HUES64 (cell line): ENCODE results near the gene PPP2R1A. TPM values are rescaled to one million over a fixed set of nuclear protein-coding genes. Genes with fewer than 3 reads are reported as not detected.
A peak's percentile ranks its signal among the peaks of the same experiment; 100 is the strongest.

Experiments
- H3K27ac ChIP-seq: 2 replicates; pipeline ENCODE4 v1.7.0; 2013; ENCODE audit warnings: low read depth, low read length, inconsistent platforms
- H3K27me3 ChIP-seq: 2 replicates; pipeline ENCODE4 v1.6.1; 2013; ENCODE audit warnings: mild to moderate bottlenecking, low read length; ENCODE audit not compliant: insufficient read depth
- H3K36me3 ChIP-seq: 2 replicates; pipeline ENCODE4 v1.6.1; 2013; ENCODE audit warnings: mild to moderate bottlenecking, low read length; ENCODE audit not compliant: insufficient read depth
- H3K4me1 ChIP-seq: 2 replicates; pipeline ENCODE4 v1.6.1; 2013; ENCODE audit warnings: mild to moderate bottlenecking, low read length, moderate library complexity; ENCODE audit not compliant: insufficient read depth
- H3K4me3 ChIP-seq: 2 replicates; pipeline ENCODE4 v1.5.1; 2013; ENCODE audit warnings: mild to moderate bottlenecking, low read length, moderate library complexity
- H3K9ac ChIP-seq: 2 replicates; pipeline ENCODE4 v1.6.1; 2013; ENCODE audit warnings: mild to moderate bottlenecking, low read depth, low read length
- H3K9me3 ChIP-seq: 2 replicates; pipeline ENCODE4 v1.6.1; 2013; ENCODE audit warnings: low read depth, low read length; ENCODE audit not compliant: insufficient read depth
- WGBS: fragments of 150-250, 120-280 bp; methylation state at CpG from one replicate; pipeline ENCODE4 v1.1.7; 2013; ENCODE audit warnings: missing lambda C conversion rate; 5-methylcytosine and 5-hydroxymethylcytosine counted together
- polyA plus RNA-seq, 2 experiments: library from polyadenylated mRNA; stranded (reverse); fragments of 50-300 nt; gene quantifications; one replicate each; pipeline ENCODE4 v1.2.3, GENCODE V29; 2013

Gene PPP2R1A
- polyA plus RNA-seq (2013, experiment 1 of 2), result 217 TPM
- 237 TPM for polyA plus RNA-seq (2013, experiment 2 of 2)

- Histone ChIP-seq H3K36me3 (peaks cover 23% of the 10 kb centered on the region), H3K4me3 (peak within 1 kb of the TSS; percentile 87), H3K27ac (peak within 1 kb of the TSS; percentile 96), H3K9ac (peak within 1 kb of the TSS; percentile 96), H3K4me1 (peaks cover 9% of the 10 kb centered on the region), H3K27me3 (no peaks in the 10 kb centered on the region), H3K9me3 (no peaks in the 10 kb centered on the region)
- under 1% methylated on average over 70 of the region's 70 CpGs for WGBS
Measured at GRCh38 chr19:52189735-52190486, at the start of gene PPP2R1A. Gene PPP2R1A, plus strand, starts transcription at chr19:52190052. Its CDS starts 45 bp downstream, at chr19:52190097.

GRCh38 chr19:52141203-52141602, 48.6 kb upstream of the PPP2R1A start:
- peaks cover 6% of the 10 kb centered on the region for H3K36me3 ChIP-seq
- H3K4me1 ChIP-seq, result peaks cover 5% of the 10 kb centered on the region
- WGBS, result 93% methylated on average over 2 of the region's 2 CpGs
- no peak overlapping the region for H3K9ac ChIP-seq
- peaks cover 6% of the 10 kb centered on the region; the same call in 1 of the 2 replicates for H3K9me3 ChIP-seq
- no peak overlapping the region for H3K4me3 ChIP-seq
- H3K27me3 ChIP-seq, result no peaks in the 10 kb centered on the region
- H3K27ac ChIP-seq, result no peak overlapping the region

DNA sequence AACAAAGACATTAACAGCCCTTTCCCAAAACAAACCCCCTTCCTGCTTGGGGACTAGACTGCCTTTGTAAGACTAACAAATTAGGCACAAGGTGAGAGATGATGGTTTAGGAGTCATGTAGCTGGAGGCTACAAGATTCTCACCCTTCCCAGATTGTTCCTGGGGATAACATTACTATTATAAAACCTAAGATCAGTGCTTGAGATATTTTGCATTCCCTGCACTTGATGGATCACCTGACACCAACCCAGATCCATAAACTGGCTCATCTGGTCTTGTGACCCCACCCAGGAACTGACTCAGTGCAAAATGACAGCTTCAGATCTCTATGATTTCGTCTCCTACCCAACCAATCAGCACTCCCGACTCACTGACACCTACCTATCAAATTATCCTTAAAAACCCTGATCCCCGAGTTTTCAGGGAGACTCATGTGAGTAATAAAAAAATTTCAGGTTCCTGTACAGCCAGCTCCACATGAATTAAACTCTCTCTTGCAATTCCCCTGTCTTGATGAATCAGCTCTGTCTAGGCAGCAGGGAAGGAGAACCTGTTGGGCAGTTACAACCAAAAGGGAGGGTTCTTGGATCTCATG, 47.8 kb upstream of the PPP2R1A start:
- H3K27ac ChIP-seq, result no peak overlapping the region
- no peak overlapping the region for H3K4me3 ChIP-seq
- H3K36me3 ChIP-seq, result no peaks in the 10 kb centered on the region; the same call in 1 of the 2 replicates
- no peaks in the 10 kb centered on the region for H3K27me3 ChIP-seq
- WGBS, result 83% methylated on average over 3 of the region's 3 CpGs
- H3K9ac ChIP-seq, result no peak overlapping the region
- peaks cover 3% of the 10 kb centered on the region for H3K9me3 ChIP-seq
- H3K4me1 ChIP-seq, result peaks cover 5% of the 10 kb centered on the region

DNA sequence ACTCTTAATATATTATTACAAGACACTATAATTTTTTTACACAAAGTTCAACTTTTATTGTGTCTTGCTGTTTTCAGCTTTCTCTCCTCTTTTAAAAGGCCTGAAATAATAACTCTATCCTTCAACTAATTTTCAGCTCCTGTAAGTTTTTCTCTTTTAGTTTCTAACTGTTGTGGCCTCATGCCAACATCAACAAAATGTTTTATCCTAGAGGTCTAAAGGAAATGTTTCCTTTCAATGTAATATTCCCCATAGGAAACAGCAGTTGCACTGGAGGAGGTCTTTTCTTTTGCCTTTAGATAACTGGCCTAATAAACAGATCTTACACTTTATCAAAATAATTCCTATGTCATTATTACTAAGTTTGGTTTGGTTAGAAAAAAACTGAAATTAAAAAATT, 41.6 kb upstream of the PPP2R1A start:
- Histone ChIP-seq H3K4me1 (no peaks in the 10 kb centered on the region), H3K27me3 (no peaks in the 10 kb centered on the region), H3K9ac (no peak overlapping the region), H3K9me3 (peaks cover 48% of the 10 kb centered on the region), H3K4me3 (no peak overlapping the region), H3K36me3 (no peaks in the 10 kb centered on the region; the same call in 1 of the 2 replicates), H3K27ac (no peak overlapping the region)

DNA sequence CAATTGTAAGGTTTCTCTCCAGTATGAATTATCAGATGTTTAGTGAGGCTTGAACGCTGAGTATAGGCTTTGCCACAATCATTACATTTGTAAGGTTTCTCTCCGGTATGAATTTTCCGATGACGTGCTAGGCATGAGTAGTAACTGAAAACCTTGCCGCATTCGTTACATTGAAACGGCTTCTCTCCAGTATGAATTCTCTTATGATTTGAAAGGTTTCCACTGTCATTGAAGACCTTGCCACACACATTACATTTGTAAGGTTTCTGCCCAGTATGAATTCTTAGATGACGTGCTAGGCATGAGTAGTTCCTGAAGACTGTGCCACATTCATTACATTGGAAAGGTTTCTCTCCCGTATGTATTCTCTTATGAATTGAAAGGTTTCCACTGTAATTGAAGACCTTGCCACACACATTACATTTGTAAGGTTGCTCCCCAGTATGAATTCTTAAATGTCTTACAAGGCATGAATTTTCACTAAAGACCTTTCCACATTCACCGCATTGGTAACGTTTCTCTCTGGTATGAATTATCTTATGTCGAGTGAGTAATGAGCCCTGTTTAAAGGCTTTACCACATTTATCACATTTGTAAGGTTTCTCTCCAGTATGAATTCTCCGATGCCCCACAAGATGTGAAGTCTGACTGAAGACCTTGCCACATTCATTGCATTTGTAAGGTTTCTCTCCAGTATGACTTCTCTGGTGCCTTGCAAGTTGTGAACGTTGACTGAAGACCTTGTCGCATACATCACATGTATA, 34.1 kb upstream of the PPP2R1A start:
- H3K27ac ChIP-seq, result no peak overlapping the region
- peaks cover 54% of the 10 kb centered on the region for H3K36me3 ChIP-seq
- no peaks in the 10 kb centered on the region for H3K27me3 ChIP-seq
- 96% methylated on average over 15 of the region's 15 CpGs for WGBS
- H3K9ac ChIP-seq, result no peak overlapping the region
- H3K4me3 ChIP-seq, result no peak overlapping the region
- H3K9me3 ChIP-seq, result peaks cover 83% of the 10 kb centered on the region
- no peaks in the 10 kb centered on the region for H3K4me1 ChIP-seq

DNA sequence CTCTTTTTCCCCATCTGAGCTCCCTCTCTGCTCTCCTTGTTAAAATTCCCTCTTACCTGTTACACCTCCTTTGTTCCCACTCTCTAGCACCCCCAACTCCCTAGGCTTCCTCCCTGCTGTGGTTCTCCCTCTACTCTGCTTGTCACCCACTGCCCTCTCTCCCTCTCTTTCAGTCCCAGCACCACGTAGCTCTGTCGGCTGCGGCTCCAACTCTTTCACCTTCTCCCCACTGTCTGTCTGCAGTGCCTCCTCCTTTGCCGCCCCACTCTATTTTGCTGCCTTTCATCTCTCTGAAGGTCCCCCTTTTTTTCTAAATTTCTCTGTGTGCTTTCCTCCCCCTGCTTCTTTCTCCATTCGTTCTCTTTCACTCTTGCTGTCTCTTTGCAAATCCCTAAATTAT, 19.5 kb upstream of the PPP2R1A start:
- no peak overlapping the region for H3K27ac ChIP-seq
- H3K36me3 ChIP-seq, result peaks cover 27% of the 10 kb centered on the region
- WGBS, result 19% methylated on average over 5 of the region's 5 CpGs
- peak overlapping the region; percentile 75; the same call in 1 of the 2 replicates for H3K9ac ChIP-seq
- H3K27me3 ChIP-seq, result peaks cover 7% of the 10 kb centered on the region; the same call in 1 of the 2 replicates
- peaks cover 6% of the 10 kb centered on the region; the same call in 1 of the 2 replicates for H3K4me1 ChIP-seq
- no peaks in the 10 kb centered on the region for H3K9me3 ChIP-seq
- H3K4me3 ChIP-seq, result peak overlapping the region; percentile 95

DNA sequence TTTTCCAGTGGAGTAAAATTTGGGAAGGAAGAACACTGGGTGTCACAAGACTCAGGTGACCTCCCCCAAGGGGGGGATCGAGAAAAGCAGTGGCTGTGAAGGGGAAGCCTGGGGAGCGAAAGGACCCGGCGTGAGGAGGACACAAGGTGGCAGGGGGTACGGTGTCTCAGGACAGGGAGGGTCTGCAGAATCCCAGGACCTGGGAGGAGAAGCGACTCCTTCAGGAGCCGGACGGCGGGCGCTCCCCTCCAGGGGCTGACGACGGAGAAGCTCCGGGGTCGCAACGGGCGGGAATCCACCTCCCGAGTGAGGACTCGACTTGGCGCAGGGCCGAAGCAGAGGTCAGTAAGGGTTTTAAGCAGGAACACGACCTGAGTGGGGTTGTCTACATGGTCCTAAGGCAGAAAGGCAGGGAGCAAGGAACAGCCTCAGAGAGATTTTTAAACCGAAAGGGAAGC, 19.0 kb upstream of the PPP2R1A start:
- H3K9ac ChIP-seq, result peak overlapping the region; percentile 75
- no peak overlapping the region for H3K27ac ChIP-seq
- peaks cover 6% of the 10 kb centered on the region; the same call in 1 of the 2 replicates for H3K4me1 ChIP-seq
- H3K36me3 ChIP-seq, result peaks cover 23% of the 10 kb centered on the region
- H3K27me3 ChIP-seq, result peaks cover 7% of the 10 kb centered on the region; the same call in 1 of the 2 replicates
- H3K4me3 ChIP-seq, result peak overlapping the region; percentile 95
- H3K9me3 ChIP-seq, result no peaks in the 10 kb centered on the region
- WGBS, result 2% methylated on average over 22 of the region's 22 CpGs

GRCh38 chr19:52171321-52172169, 18.3 kb upstream of the PPP2R1A start, which contains the start of gene ZNF836:
Gene ZNF836, minus strand, starts transcription at chr19:52171621. Its CDS starts 3,549 bp downstream, at chr19:52168072.
- H3K36me3 ChIP-seq, result peaks cover 20% of the 10 kb centered on the region
- WGBS, result 13% methylated on average over 37 of the region's 37 CpGs
- H3K27me3 ChIP-seq, result peaks cover 7% of the 10 kb centered on the region; the same call in 1 of the 2 replicates
- H3K27ac ChIP-seq, result no peak within 1 kb of the TSS
- peaks cover 6% of the 10 kb centered on the region; the same call in 1 of the 2 replicates for H3K4me1 ChIP-seq
- H3K9me3 ChIP-seq, result no peaks in the 10 kb centered on the region
- peak within 1 kb of the TSS; percentile 75 for H3K9ac ChIP-seq
- H3K4me3 ChIP-seq, result peak within 1 kb of the TSS; percentile 95

DNA sequence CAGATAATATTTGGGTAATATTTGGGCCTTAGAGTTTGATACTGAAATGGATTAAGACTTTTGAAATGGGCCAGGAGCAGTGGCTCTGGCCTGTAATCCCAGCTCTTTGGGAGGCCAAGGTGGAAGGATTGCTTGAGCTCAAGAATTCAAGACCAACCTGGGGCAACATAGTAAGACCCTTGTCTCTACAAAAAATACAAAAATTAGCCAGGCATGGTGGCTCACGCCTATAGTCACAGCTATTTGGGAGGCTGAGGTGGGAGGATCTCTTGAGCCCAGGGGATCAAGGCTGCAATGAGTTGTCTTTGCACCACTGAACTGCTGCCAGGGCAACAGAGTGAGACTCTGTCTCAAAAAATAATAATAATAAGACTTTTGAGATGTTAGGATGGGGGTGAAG, 17.5 kb upstream of the PPP2R1A start:
- H3K27me3 ChIP-seq, result peaks cover 7% of the 10 kb centered on the region; the same call in 1 of the 2 replicates
- H3K4me3 ChIP-seq, result no peak overlapping the region
- WGBS, result 92% methylated on average over 1 of the region's 1 CpG
- H3K4me1 ChIP-seq, result peaks cover 6% of the 10 kb centered on the region; the same call in 1 of the 2 replicates
- no peak overlapping the region for H3K27ac ChIP-seq
- peaks cover 15% of the 10 kb centered on the region for H3K36me3 ChIP-seq
- H3K9me3 ChIP-seq, result no peaks in the 10 kb centered on the region
- H3K9ac ChIP-seq, result no peak overlapping the region

DNA sequence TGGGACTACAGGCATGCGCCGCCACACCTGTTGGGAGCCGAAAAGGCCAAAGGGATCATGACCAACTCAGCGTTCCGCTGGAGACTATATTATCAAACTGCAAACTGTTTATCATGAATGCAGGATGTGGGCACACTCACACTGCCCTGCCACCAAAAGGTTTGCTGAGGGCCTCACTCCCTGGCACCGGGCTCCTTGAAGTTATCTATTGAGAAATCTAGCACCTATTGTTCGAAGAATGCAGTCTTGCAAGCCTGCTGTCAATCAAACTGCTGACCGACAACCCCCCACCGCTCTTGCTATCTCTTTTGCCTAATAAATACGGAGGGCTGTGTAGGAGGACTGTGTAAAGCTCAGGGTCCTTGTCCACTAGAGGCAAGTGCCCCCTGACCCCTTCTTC, 13.3 kb upstream of the PPP2R1A start:
- Histone ChIP-seq H3K4me1 (peaks cover 6% of the 10 kb centered on the region; the same call in 1 of the 2 replicates), H3K36me3 (no peaks in the 10 kb centered on the region), H3K27me3 (no peaks in the 10 kb centered on the region), H3K9me3 (no peaks in the 10 kb centered on the region), H3K4me3 (no peak overlapping the region), H3K9ac (no peak overlapping the region), H3K27ac (no peak overlapping the region)
- WGBS, result 86% methylated on average over 10 of the region's 10 CpGs
